ENCODE measurements around the gene ZNF346.
A peak's percentile ranks its signal among the peaks of the same experiment; 100 is the strongest.

ZNF346 gene

DNA sequence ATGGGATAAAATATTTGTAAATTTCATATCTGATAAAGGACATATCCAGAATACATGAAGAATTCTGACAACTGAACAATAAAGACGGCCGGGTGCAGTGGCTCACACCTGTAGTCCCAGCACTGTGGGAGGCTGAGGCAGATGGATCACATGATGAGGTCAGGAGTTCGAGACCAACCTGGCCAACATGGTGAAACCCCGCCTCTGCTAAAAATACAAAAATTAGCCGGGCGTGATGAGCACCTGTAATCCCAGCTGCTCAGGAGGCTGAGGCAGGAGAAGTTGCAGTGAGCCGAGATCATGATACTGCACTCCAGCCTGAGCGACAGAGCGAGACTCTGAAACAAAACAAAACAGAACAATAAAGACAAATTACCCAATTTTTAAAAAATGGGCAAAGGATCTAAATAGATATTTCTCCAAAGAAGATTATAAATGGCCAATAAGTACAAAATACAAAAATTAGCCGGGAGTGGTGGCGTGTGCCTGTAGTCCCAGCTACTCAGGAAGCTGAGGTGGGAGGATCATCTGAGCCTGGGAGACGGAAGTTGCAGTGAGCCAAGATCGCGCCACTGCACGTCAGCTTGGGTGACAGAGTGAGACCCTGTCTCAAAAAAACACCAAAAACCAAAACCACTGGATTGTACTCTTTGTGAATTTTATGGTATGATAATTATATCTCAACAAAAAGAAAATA is 101.4 kb downstream of the ZNF346 start:
- no peak for DNase-seq

DNA sequence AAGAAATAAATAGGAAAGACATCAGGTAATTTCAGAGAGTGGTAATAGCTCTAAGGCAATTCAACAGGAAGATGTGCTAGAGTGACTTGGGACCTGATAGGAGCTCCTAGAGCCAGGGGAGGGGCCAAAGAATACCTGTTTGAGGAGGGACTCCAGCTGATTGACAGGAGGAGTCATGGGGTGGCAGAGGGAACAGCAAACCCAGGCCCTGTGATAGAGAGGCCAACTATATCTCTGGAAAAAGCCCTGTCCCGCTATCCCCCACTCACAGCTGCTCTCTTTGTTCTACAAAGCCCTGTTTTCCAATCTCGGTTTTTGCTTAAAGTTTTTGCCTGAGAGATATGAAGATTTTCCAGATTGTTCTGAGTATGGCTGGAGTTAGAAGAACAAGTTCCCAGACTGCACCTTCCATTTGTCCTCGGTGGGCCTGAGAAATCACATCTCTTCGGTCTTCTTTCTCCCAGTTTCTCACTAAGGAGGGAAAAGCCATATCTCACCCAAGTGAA is 102.0 kb downstream of the ZNF346 start:
- no peak for DNase-seq

DNA sequence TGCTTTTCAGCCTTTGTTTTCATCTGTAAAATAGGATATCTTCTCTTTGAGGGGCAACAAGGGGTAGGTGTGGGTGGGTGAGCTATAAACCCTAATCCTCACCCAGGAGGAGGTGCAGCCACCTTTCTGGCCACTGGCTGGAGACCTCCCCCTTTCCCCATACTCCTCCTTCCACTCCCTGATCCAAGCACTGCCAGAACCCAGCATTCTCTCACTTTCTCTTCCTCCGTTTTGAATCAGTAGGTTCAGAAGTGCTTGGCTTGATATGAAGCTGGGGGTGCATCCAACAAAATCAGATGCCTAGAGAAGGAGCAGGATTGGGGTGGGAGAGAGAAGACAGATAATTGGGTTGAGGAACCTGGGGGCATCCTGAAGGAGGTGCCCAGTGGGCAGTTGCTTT is 104.3 kb downstream of the ZNF346 start:
- no peak for DNase-seq

DNA sequence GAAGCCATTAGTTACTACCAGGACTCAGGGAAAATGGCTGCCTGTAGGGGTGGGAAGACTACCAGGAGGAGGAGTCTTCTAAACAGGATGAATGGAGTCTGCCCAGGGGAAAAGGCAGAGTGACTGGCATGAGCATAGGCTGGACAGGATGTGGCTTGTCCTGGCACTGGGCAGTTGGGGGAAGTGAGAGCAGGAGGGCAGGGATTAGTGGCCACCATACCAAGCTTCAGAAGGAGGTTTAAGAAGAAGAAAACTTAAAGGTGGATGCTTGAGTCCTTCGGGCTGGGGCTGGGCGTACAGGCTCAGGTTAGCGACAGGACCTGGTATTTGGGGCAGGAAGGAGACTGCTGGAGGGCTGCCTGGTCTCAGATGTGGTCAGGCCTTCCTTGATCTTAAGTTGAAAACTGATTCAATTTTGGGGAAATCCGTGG is 106.1 kb downstream of the ZNF346 start:
- no peak for DNase-seq

DNA sequence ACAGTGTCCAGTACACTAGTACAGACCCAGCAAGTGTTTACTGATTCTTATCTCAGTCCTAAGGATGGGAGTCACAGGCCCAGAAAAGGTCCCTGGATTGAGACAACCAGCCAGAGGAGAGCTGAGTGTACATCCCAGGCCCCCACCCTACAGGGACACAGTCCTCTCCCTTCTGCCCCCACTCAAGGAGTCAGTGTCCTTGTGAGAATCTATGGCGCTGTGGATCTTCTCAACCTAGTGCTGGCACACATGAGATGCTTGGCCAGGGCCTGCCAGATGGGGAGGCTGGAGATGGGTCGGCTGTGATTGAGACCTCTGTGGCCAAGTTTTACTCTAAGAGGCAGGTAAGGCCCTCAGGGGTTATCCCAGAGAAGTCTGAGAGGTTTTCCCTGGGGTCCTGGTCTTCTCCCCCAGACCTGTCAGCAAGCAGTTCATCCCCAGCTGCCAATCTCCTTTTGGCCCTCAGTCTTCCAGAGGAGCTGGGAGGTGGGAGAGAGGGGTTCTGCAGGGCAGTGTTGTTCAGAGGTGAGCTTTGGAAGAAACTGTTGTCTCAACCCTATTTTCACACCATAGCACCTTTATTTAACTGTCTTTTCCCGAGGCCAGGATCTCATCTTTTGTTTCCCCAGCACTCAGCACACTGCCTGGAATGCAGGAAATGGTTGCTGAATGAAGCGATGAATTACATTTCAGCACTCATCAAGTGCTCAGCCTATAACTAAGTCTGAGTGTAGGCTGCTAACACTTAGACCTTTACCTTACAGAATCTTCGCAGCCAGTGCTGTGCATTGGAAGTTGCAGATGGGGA is 107.9 kb downstream of the ZNF346 start:
- peak; percentile 48 for DNase-seq
